Sigmoid colon (tissue), 4 donors: ENCODE measurements around the gene PPAT.

Experiments used
- CTCF ChIP-seq, 4 experiments: fragments of 450-650 bp in 3 of 4; fragments of 200-600 bp in 1 of 4; IDR thresholded peaks; one replicate each; pipeline ENCODE4 v1.5.1; 2016 to 2019; ENCODE audit warnings: antibody characterized with exemption in 4 of 4, mild to moderate bottlenecking in 3 of 4, moderate library complexity in 2 of 4
- POLR2AphosphoS5 ChIP-seq, 4 donors: sonication (generic); formaldehyde crosslinking; IDR thresholded peaks; one replicate each; pipeline ENCODE4 v1.6.1; 2017; ENCODE audit warnings: antibody characterized with exemption in 4 of 4

GRCh38 chr4:56463711-56464110, 28.3 kb upstream of the PPAT start:
- TF ChIP-seq POLR2AphosphoS5 (IDR thresholded peaks at IDR 0.05): no peak
- no peak for TF ChIP-seq CTCF (IDR thresholded peaks at IDR 0.05)
